ENCODE data around the gene EGLN1.
"Not testable (repeated sequence)": the region's sequence is repeated elsewhere in the genome, so short reads cannot be mapped to it uniquely, and the experiment has no call there.

EGLN1 gene

GRCh38 chr1:231354330-231355020 lies 67.6 kb downstream of the EGLN1 start:
- DNase-seq: no peak
- no peak for TF ChIP-seq CTCF (IDR thresholded peaks at IDR 0.05; ENCODE audit: low read depth, low read length)
- peaks cover 4% of the 10 kb centered on the region for H3K4me1 ChIP-seq
- H3K4me3 ChIP-seq (ENCODE audit: low read depth, low read length): no peak overlapping the region
- peaks cover 15% of the 10 kb centered on the region for H3K36me3 ChIP-seq
- no peaks in the 10 kb centered on the region for H3K27me3 ChIP-seq
- H3K9me3 ChIP-seq: no peaks in the 10 kb centered on the region

- no peak for DNase-seq
- no peak overlapping the region for H3K4me3 ChIP-seq (ENCODE audit: low read depth, low read length)
- H3K4me1 ChIP-seq: peaks cover 3% of the 10 kb centered on the region
- peaks cover 29% of the 10 kb centered on the region for H3K36me3 ChIP-seq
- no peaks in the 10 kb centered on the region for H3K9me3 ChIP-seq
- H3K27me3 ChIP-seq: no peaks in the 10 kb centered on the region
- TF ChIP-seq CTCF (IDR thresholded peaks at IDR 0.05; ENCODE audit: low read depth, low read length): no peak
Observed at GRCh38 chr1:231353086-231353485, 69.0 kb downstream of the EGLN1 start.

GRCh38 chr1:231351816-231352215 lies 70.3 kb downstream of the EGLN1 start:
- no peaks in the 10 kb centered on the region for H3K4me1 ChIP-seq
- no peak for TF ChIP-seq CTCF (IDR thresholded peaks at IDR 0.05; ENCODE audit: low read depth, low read length)
- DNase-seq: no peak
- no peaks in the 10 kb centered on the region for H3K9me3 ChIP-seq
- no peaks in the 10 kb centered on the region for H3K27me3 ChIP-seq
- no peak overlapping the region for H3K4me3 ChIP-seq (ENCODE audit: low read depth, low read length)
- H3K36me3 ChIP-seq: peaks cover 39% of the 10 kb centered on the region

GRCh38 chr1:231348856-231349255 lies 73.2 kb downstream of the EGLN1 start:
- H3K36me3 ChIP-seq: peaks cover 48% of the 10 kb centered on the region
- not testable (repeated sequence) for DNase-seq; H3K4me3 ChIP-seq (ENCODE audit: low read depth, low read length); H3K4me1 ChIP-seq; H3K27me3 ChIP-seq; H3K9me3 ChIP-seq

- no peaks in the 10 kb centered on the region for H3K4me1 ChIP-seq
- DNase-seq: no peak
- H3K27me3 ChIP-seq: no peaks in the 10 kb centered on the region
- no peaks in the 10 kb centered on the region for H3K9me3 ChIP-seq
- H3K4me3 ChIP-seq (ENCODE audit: low read depth, low read length): no peak overlapping the region
- TF ChIP-seq CTCF (IDR thresholded peaks at IDR 0.05; ENCODE audit: low read depth, low read length): no peak
- peaks cover 52% of the 10 kb centered on the region for H3K36me3 ChIP-seq
Observed at GRCh38 chr1:231348442-231348841, 73.6 kb downstream of the EGLN1 start.

GRCh38 chr1:231347961-231348360 lies 74.1 kb downstream of the EGLN1 start:
- Histone ChIP-seq H3K9me3 (no peaks in the 10 kb centered on the region), H3K36me3 (peaks cover 48% of the 10 kb centered on the region), H3K4me1 (no peaks in the 10 kb centered on the region), H3K27me3 (no peaks in the 10 kb centered on the region), H3K4me3 (ENCODE audit: low read depth, low read length) (no peak overlapping the region)
- DNase-seq: no peak
- no peak for TF ChIP-seq CTCF (IDR thresholded peaks at IDR 0.05; ENCODE audit: low read depth, low read length)

Data from BE2C (cell line).